Measurements from ENCODE around the gene ADAP1. TPM values are rescaled to one million over a fixed set of nuclear protein-coding genes. Genes with fewer than 3 reads are reported as not detected.

Gene ADAP1
- total and polyA plus RNA-seq, 2 of the 13 experiments (the other 11 are each of a cell fraction or from before 2014, with no cell fraction given) = 10.5 to 24.6 TPM

- TF ChIP-seq BCLAF1 (IDR thresholded peaks at IDR 0.05) (no peak), HNRNPUL1 (IDR thresholded peaks at IDR 0.05; ENCODE audit: low read depth, low read length) (no peak; the same call in 1 of the 2 replicates), ZNF367 (CRISPR knock-in tag; IDR thresholded peaks at IDR 0.05; ENCODE audit: borderline replicate concordance) (no peak; the same call in 1 of the 2 replicates), REL (CRISPR knock-in tag; conservative IDR thresholded peaks at IDR 0.05) (no peak), KLF15 (CRISPR knock-in tag; IDR thresholded peaks at IDR 0.05; ENCODE audit: borderline replicate concordance) (no peak; the same call in 1 of the 2 replicates), ZNF569 (CRISPR knock-in tag; IDR thresholded peaks at IDR 0.05; ENCODE audit: borderline replicate concordance) (no peak), GATAD2A (CRISPR knock-in tag; IDR thresholded peaks at IDR 0.05) (peak; percentile 97), ARID3A (IDR thresholded peaks at IDR 0.05; ENCODE audit: low read depth, low read length) (no peak; the same call in 1 of the 2 replicates), ZNF280D (CRISPR knock-in tag; IDR thresholded peaks at IDR 0.05) (peak; percentile 43; the same call in 1 of the 2 replicates), NPAS2 (CRISPR knock-in tag; IDR thresholded peaks at IDR 0.05; ENCODE audit: borderline replicate concordance) (no peak), ZNF75D (CRISPR knock-in tag; IDR thresholded peaks at IDR 0.05; ENCODE audit: borderline replicate concordance) (no peak), E2F2 (CRISPR knock-in tag; IDR thresholded peaks at IDR 0.05; ENCODE audit: borderline replicate concordance) (no peak; the same call in 1 of the 2 replicates), ATF7-NPFF (CRISPR knock-in tag; IDR thresholded peaks at IDR 0.05; ENCODE audit: low read depth) (no peak), ZNF879 (CRISPR knock-in tag; IDR thresholded peaks at IDR 0.05) (no peak), ZNF224 (CRISPR knock-in tag; IDR thresholded peaks at IDR 0.05) (peak; percentile 30; the same call in 1 of the 2 replicates), ATF3 (CRISPR knock-in tag; IDR thresholded peaks at IDR 0.05) (no peak), MAZ (IDR thresholded peaks at IDR 0.05; ENCODE audit: borderline replicate concordance, low read depth, low read length) (peak; percentile 83), MAZ (CRISPR knock-in tag; IDR thresholded peaks at IDR 0.05; ENCODE audit: low read depth) (peak; percentile 75), TP53 (CRISPR knock-in tag; conservative IDR thresholded peaks at IDR 0.05) (peak; percentile 80), SMYD3 (CRISPR knock-in tag; IDR thresholded peaks at IDR 0.05) (peak; percentile 72; the same call in 1 of the 2 replicates)
These were observed 23.0 kb upstream of the ADAP1 start (continued) for GRCh38 chr7:977326-978048.
